Uterus (tissue), 4 donors: ENCODE measurements around the gene GSS. TPM values are rescaled to one million over a fixed set of nuclear protein-coding genes. Genes with fewer than 3 reads are reported as not detected.

Experiments used
- DNase-seq, 2 donors: peaks; one replicate each; pipeline ENCODE4 v3.0.0-alpha.2; 2019 to 2020
- H3K27ac ChIP-seq, 2 donors: fragments of 200-600 bp; sonication (generic); 1 replicate in 1 of 2; 2 replicates in 1 of 2; pipeline ENCODE4 v1.5.1; 2016 to 2018
- H3K27me3 ChIP-seq, 2 donors: fragments of 200-600 bp; sonication (generic); one replicate each; pipeline ENCODE4 v1.5.1; 2018 to 2019; ENCODE audit warnings: control low read depth in 1 of 2
- H3K36me3 ChIP-seq, 2 donors: fragments of 200-600 bp; sonication (generic); one replicate each; pipeline ENCODE4 v1.5.1; 2019; ENCODE audit warnings: control low read depth in 1 of 2
- H3K4me1 ChIP-seq, 2 donors: fragments of 200-600 bp; sonication (generic); one replicate each; pipeline ENCODE4 v1.5.1; 2018 to 2019; ENCODE audit warnings: control low read depth in 1 of 2
- H3K4me3 ChIP-seq, 2 donors: fragments of 200-600 bp; sonication (generic); 1 replicate in 1 of 2; 2 replicates in 1 of 2; pipeline ENCODE4 v1.5.1; 2018 to 2019; ENCODE audit warnings: mild to moderate bottlenecking in 1 of 2
- H3K9me3 ChIP-seq, 2 donors: fragments of 200-600 bp; sonication (generic); one replicate each; pipeline ENCODE4 v1.5.1; 2019; ENCODE audit warnings: control low read depth in 1 of 2
- CTCF ChIP-seq, 4 experiments: fragments of 200-600 bp in 2 of 4; fragments of 450-650 bp in 2 of 4; sonication (generic) in 2 of 4; IDR thresholded peaks; one replicate each; pipeline ENCODE4 v1.5.1; 2016 to 2019; ENCODE audit warnings: antibody characterized with exemption in 4 of 4, mild to moderate bottlenecking in 2 of 4, moderate library complexity in 1 of 4
- POLR2A ChIP-seq, 2 donors: fragments of 450-650 bp; IDR thresholded peaks; one replicate each; pipeline ENCODE4 v1.6.1; 2016; ENCODE audit warnings: antibody characterized with exemption in 2 of 2, mild to moderate bottlenecking in 1 of 2, moderate library complexity in 1 of 2
- intact Hi-C: fragments of 100-400 bp; cut with DNase I; formaldehyde crosslinking; loops from one replicate; pipeline ENCODE4 v1.15.1; 2023; ENCODE audit warnings: low total_unique reads
- total RNA-seq, 4 donors: library from RNA; depleted of rRNA in 3 of 4; stranded (reverse); fragments of >200 nt in 3 of 4; gene quantifications; one replicate each; pipeline versions ENCODE4 v1.1.0 to v1.2.4, GENCODE V29; 2014 to 2023
- donor health status: DM: yes; HTN: yes; CAD: no.

GSS gene
- total RNA-seq, 4 donors from 2014 or later = 3.8 to 47.2 (median 16.5) TPM

DNA sequence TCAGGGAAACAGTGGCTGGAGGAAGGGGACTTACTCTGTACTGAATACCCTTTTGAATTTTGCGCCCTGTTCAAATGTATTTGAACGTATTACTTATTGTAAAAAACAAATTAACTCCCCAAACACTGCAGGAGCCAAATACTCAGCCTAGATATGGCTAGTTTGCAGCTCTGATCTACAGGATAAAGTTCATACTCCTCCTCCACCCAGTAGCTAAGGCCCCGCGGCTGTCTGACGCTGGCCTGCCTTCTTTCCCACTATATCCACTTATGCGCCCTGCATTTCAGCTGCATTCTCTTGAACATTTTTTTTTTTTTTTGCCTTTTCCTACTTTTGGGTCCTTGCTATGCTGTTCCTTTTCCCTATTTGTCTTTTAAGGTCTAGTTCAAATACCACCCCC, 6.5 kb downstream of the GSS start:
- H3K9me3 ChIP-seq = no peaks in the 10 kb centered on the region

DNA sequence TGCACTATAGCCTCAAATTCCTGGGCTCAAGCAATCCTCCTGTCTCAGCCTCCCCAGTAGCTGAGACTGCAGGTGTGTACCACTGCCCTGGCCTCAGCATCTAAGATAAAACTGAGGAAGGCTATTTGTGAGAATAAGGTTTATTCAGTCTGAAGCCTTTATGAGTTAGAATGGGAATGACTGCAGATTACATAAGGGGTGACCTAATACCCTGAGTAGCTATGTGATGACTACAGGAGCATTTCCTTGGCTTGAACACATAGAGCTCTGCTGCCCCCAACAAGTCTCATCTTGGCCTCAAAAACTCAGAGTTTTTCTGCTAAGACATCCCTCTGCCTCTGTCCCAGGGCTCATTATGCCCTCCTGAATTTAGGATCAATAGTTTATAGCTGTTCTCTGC, 7.6 kb downstream of the GSS start:
- no peak for DNase-seq
- no peaks in the 10 kb centered on the region for H3K27me3 ChIP-seq
- no peak overlapping the region for H3K27ac ChIP-seq
- TF ChIP-seq POLR2A (IDR thresholded peaks at IDR 0.05) (no peak), CTCF (IDR thresholded peaks at IDR 0.05) (no peak)
- H3K9me3 ChIP-seq = no peaks in the 10 kb centered on the region
- no peaks in the 10 kb centered on the region for H3K36me3 ChIP-seq
- no peaks in the 10 kb centered on the region for H3K4me1 ChIP-seq
- intact Hi-C loops = no loop called here
- H3K4me3 ChIP-seq = no peak overlapping the region

More for the DNA sequence above, 6.5 kb downstream of the GSS start:
- Histone ChIP-seq H3K27me3 (no peaks in the 10 kb centered on the region), H3K27ac (no peak overlapping the region), H3K4me3 (no peak overlapping the region), H3K4me1 (no peaks in the 10 kb centered on the region), H3K36me3 (no peaks in the 10 kb centered on the region)
- DNase-seq = no peak
- intact Hi-C loops = no loop called here
- TF ChIP-seq CTCF (IDR thresholded peaks at IDR 0.05) = no peak
- no peak for TF ChIP-seq POLR2A (IDR thresholded peaks at IDR 0.05)

DNA sequence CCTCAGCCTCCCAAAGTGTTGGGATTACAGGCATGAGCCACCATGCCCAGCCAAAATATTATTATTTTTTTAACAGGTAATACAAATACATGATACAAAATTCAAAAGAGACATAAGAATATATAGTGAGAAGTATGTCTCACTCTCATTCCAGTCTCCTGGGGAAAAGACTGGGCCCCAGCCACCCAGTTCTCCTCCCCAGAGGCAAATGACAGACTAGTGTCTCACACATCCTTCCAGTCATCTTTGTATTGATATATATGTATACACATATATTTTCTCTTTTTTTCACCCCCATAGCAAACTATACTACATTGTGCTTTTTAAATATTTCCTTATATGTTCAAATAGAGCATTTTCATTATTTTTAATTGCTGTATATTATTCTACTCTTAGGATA, 8.3 kb downstream of the GSS start:
- H3K27ac ChIP-seq = no peak overlapping the region
- H3K36me3 ChIP-seq = no peaks in the 10 kb centered on the region
- H3K4me1 ChIP-seq = no peaks in the 10 kb centered on the region
- no peaks in the 10 kb centered on the region for H3K9me3 ChIP-seq
- H3K27me3 ChIP-seq = no peaks in the 10 kb centered on the region
- H3K4me3 ChIP-seq = no peak overlapping the region
- DNase-seq = no peak
- TF ChIP-seq POLR2A (IDR thresholded peaks at IDR 0.05) (no peak), CTCF (IDR thresholded peaks at IDR 0.05) (no peak)
- intact Hi-C loops = no loop called here

GRCh38 chr20:34946661-34947060, 8.9 kb downstream of the GSS start:
- Histone ChIP-seq H3K9me3 (no peaks in the 10 kb centered on the region), H3K4me3 (no peak overlapping the region), H3K36me3 (no peaks in the 10 kb centered on the region), H3K27ac (no peak overlapping the region), H3K27me3 (no peaks in the 10 kb centered on the region), H3K4me1 (no peaks in the 10 kb centered on the region)
- TF ChIP-seq POLR2A (IDR thresholded peaks at IDR 0.05) (no peak), CTCF (IDR thresholded peaks at IDR 0.05) (no peak)
- no peak for DNase-seq
- intact Hi-C loops = no loop called here

GRCh38 chr20:34945315-34946077, 10.1 kb downstream of the GSS start:
- Histone ChIP-seq H3K27me3 (no peaks in the 10 kb centered on the region), H3K4me3 (no peak overlapping the region), H3K27ac (no peak overlapping the region), H3K4me1 (no peaks in the 10 kb centered on the region), H3K9me3 (no peaks in the 10 kb centered on the region), H3K36me3 (no peaks in the 10 kb centered on the region)
- no peak for DNase-seq
- intact Hi-C loops = no loop called here
- TF ChIP-seq POLR2A (IDR thresholded peaks at IDR 0.05) (no peak), CTCF (IDR thresholded peaks at IDR 0.05) (no peak)
